Measurements from ENCODE around the gene RIC3.
A peak's percentile ranks its signal among the peaks of the same experiment; 100 is the strongest.

The RIC3 gene

GRCh38 chr11:8196749-8197148 lies 27.9 kb upstream of the RIC3 start:
- Histone ChIP-seq H3K9me3 (ENCODE audit: insufficient read depth, low read length) (no peaks in the 10 kb centered on the region), H3K27ac (ENCODE audit: low read length) (no peak overlapping the region)
- TF ChIP-seq CTCF (IDR thresholded peaks at IDR 0.05; ENCODE audit: low read depth, low read length) (no peak), EZH2phosphoT487 (IDR thresholded peaks at IDR 0.05; ENCODE audit: low read depth) (no peak)

GRCh38 chr11:8194956-8195355 lies 26.1 kb upstream of the RIC3 start:
- Histone ChIP-seq H3K9me3 (ENCODE audit: insufficient read depth, low read length) (no peaks in the 10 kb centered on the region), H3K79me2 (ENCODE audit: low read length) (no peaks in the 10 kb centered on the region), H3K4me3 (ENCODE audit: low read length) (no peak overlapping the region), H3K4me2 (ENCODE audit: low read length) (peak overlapping the region; percentile 12), H3K4me1 (ENCODE audit: low read length) (peaks cover 34% of the 10 kb centered on the region), H3K9ac (ENCODE audit: low read length) (no peak overlapping the region), H2AFZ (ENCODE audit: low read depth, low read length) (no peak overlapping the region), H3K36me3 (replicated peaks; ENCODE audit: low read depth, low read length) (no peaks in the 10 kb centered on the region), H3K27ac (ENCODE audit: low read length) (no peak overlapping the region), H3K27me3 (ENCODE audit: low read depth, low read length) (no peaks in the 10 kb centered on the region), H4K20me1 (ENCODE audit: insufficient read depth, low read length) (no peaks in the 10 kb centered on the region)
- no peak for TF ChIP-seq CTCF (IDR thresholded peaks at IDR 0.05; ENCODE audit: low read depth, low read length)
- no peak for TF ChIP-seq EZH2phosphoT487 (IDR thresholded peaks at IDR 0.05; ENCODE audit: low read depth)

More at GRCh38 chr11:8196749-8197148, 27.9 kb upstream of the RIC3 start:
- no peaks in the 10 kb centered on the region for H3K36me3 ChIP-seq (replicated peaks; ENCODE audit: low read depth, low read length)
- no peak overlapping the region for H2AFZ ChIP-seq (ENCODE audit: low read depth, low read length)
- H3K4me1 ChIP-seq (ENCODE audit: low read length) = peaks cover 40% of the 10 kb centered on the region
- H3K4me3 ChIP-seq (ENCODE audit: low read length) = no peak overlapping the region
- H3K27me3 ChIP-seq (ENCODE audit: low read depth, low read length) = no peaks in the 10 kb centered on the region
- no peak overlapping the region for H3K9ac ChIP-seq (ENCODE audit: low read length)
- no peaks in the 10 kb centered on the region for H3K79me2 ChIP-seq (ENCODE audit: low read length)
- H3K4me2 ChIP-seq (ENCODE audit: low read length) = no peak overlapping the region
- H4K20me1 ChIP-seq (ENCODE audit: insufficient read depth, low read length) = no peaks in the 10 kb centered on the region

- Histone ChIP-seq H3K4me2 (ENCODE audit: low read length) (no peak overlapping the region; the same call in 1 of the 2 replicates), H3K36me3 (replicated peaks; ENCODE audit: low read depth, low read length) (no peaks in the 10 kb centered on the region), H3K27ac (ENCODE audit: low read length) (no peak overlapping the region), H3K4me3 (ENCODE audit: low read length) (no peak overlapping the region), H2AFZ (ENCODE audit: low read depth, low read length) (peak overlapping the region; percentile 51; the same call in 1 of the 2 replicates), H3K27me3 (ENCODE audit: low read depth, low read length) (no peaks in the 10 kb centered on the region), H3K79me2 (ENCODE audit: low read length) (no peaks in the 10 kb centered on the region), H3K9me3 (ENCODE audit: insufficient read depth, low read length) (no peaks in the 10 kb centered on the region), H3K9ac (ENCODE audit: low read length) (no peak overlapping the region), H4K20me1 (ENCODE audit: insufficient read depth, low read length) (no peaks in the 10 kb centered on the region), H3K4me1 (ENCODE audit: low read length) (peaks cover 29% of the 10 kb centered on the region)
- TF ChIP-seq EZH2phosphoT487 (IDR thresholded peaks at IDR 0.05; ENCODE audit: low read depth) = no peak
- TF ChIP-seq CTCF (IDR thresholded peaks at IDR 0.05; ENCODE audit: low read depth, low read length) = no peak
Measured at GRCh38 chr11:8192896-8193209, 24.0 kb upstream of the RIC3 start.

- H3K27ac ChIP-seq (ENCODE audit: low read length) = no peak overlapping the region
- peak overlapping the region; percentile 51; the same call in 1 of the 2 replicates for H2AFZ ChIP-seq (ENCODE audit: low read depth, low read length)
- no peak overlapping the region for H3K4me3 ChIP-seq (ENCODE audit: low read length)
- H3K36me3 ChIP-seq (replicated peaks; ENCODE audit: low read depth, low read length) = no peaks in the 10 kb centered on the region
- H3K4me1 ChIP-seq (ENCODE audit: low read length) = peaks cover 24% of the 10 kb centered on the region
- H3K9me3 ChIP-seq (ENCODE audit: insufficient read depth, low read length) = no peaks in the 10 kb centered on the region
- no peak overlapping the region for H3K9ac ChIP-seq (ENCODE audit: low read length)
- TF ChIP-seq CTCF (IDR thresholded peaks at IDR 0.05; ENCODE audit: low read depth, low read length) (peak; percentile 91), EZH2phosphoT487 (IDR thresholded peaks at IDR 0.05; ENCODE audit: low read depth) (no peak)
- no peaks in the 10 kb centered on the region for H3K27me3 ChIP-seq (ENCODE audit: low read depth, low read length)
- H4K20me1 ChIP-seq (ENCODE audit: insufficient read depth, low read length) = no peaks in the 10 kb centered on the region
- no peak overlapping the region; the same call in 1 of the 2 replicates for H3K4me2 ChIP-seq (ENCODE audit: low read length)
- no peaks in the 10 kb centered on the region for H3K79me2 ChIP-seq (ENCODE audit: low read length)
Measured at GRCh38 chr11:8192016-8192895, 23.4 kb upstream of the RIC3 start.
